GM12892 (cell line): ENCODE results near the gene STARD10.

Source experiments
- POLR2A ChIP-seq: IDR thresholded peaks from 2 replicates; pipeline ENCODE4 v1.6.1; 2011; ENCODE audit warnings: low read depth, low read length, control low read depth
- POLR2AphosphoS5 ChIP-seq: IDR thresholded peaks from 2 replicates; pipeline ENCODE4 v1.6.1; 2011; ENCODE audit warnings: low read depth, low read length, control low read depth

- no peak for TF ChIP-seq POLR2AphosphoS5
- TF ChIP-seq POLR2A = no peak
Observed at GRCh38 chr11:72802822-72803221, 9.0 kb upstream of the STARD10 start.
